ENCODE data around the gene PRPF38A.

GRCh38 chr1:52444463-52444862 is 40.1 kb downstream of the PRPF38A start:
- TF ChIP-seq POU2F2 (IDR thresholded peaks at IDR 0.05; ENCODE audit: low read depth, low read length) = no peak
- no peak for TF ChIP-seq POLR2A (IDR thresholded peaks at IDR 0.05; ENCODE audit: low read depth, low read length)

Data from GM12891 (cell line).